ENCODE results near the gene ABHD8.

GRCh38 chr19:17296273-17296672 is 7.0 kb downstream of the ABHD8 start:
- TF ChIP-seq POLR2AphosphoS5 (IDR thresholded peaks at IDR 0.05; ENCODE audit: borderline replicate concordance, low read depth, low read length) (no peak), EZH2 (IDR thresholded peaks at IDR 0.05) (no peak)

Measured in SK-N-MC (cell line).